ENCODE measurements around the gene KDM6B.
A peak's percentile ranks its signal among the peaks of the same experiment; 100 is the strongest.

KDM6B gene

GRCh38 chr17:7838090-7839075 is 4.4 kb downstream of the KDM6B start:
- WGBS, 2 donors (ENCODE audit: extremely low coverage in 2 of 2, insufficient read length in 2 of 2, insufficient replicate concordance in 1 of 2): no CpG with 5 or more reads among the region's 12 CpGs
- Histone ChIP-seq H3K4me2 (ENCODE audit: insufficient read depth, low read length, poor library complexity, severe bottlenecking) (peak overlapping the region; percentile 45), H3K23ac (ENCODE audit: low read depth, low read length, poor library complexity) (no peak overlapping the region), H3K27me3 (ENCODE audit: control insufficient read depth in 3 of 3, insufficient read depth in 3 of 3, low read depth in 1 of 3, low read length in 3 of 3) (no peaks in the 10 kb centered on the region), H2BK5ac (ENCODE audit: low read length) (no peak overlapping the region), H3K9ac (ENCODE audit: low read depth, low read length, poor library complexity) (peak overlapping the region; percentile 22), H3K14ac (ENCODE audit: low read length) (no peak overlapping the region), H2BK15ac (ENCODE audit: low read length) (no peak overlapping the region), H3K4ac (ENCODE audit: low read length) (no peak overlapping the region), H4K91ac (ENCODE audit: low read depth, low read length, poor library complexity) (no peak overlapping the region), H4K8ac (ENCODE audit: low read depth, low read length) (no peak overlapping the region), H2AFZ (ENCODE audit: low read length) (no peak overlapping the region), H2BK120ac (ENCODE audit: low read depth, low read length) (no peak overlapping the region), H3K9me3 (replicated peaks in 1 of 2; ENCODE audit: control insufficient read depth in 2 of 2, insufficient read depth in 1 of 2, low read depth in 1 of 2, low read length in 2 of 2) (no peaks in the 10 kb centered on the region), H3K79me1 (ENCODE audit: low read depth, low read length) (peaks cover 10% of the 10 kb centered on the region), H3K4me3 (ENCODE audit: low read length in 2 of 2) (peak overlapping the region; percentile 56 to 79), H3K4me1 (ENCODE audit: control insufficient read depth in 2 of 2, insufficient read depth in 1 of 2, low read depth in 1 of 2, low read length in 2 of 2) (peaks cover 36 to 49% of the 10 kb centered on the region in 2 donors), H3K36me3 (replicated peaks in 1 of 2; ENCODE audit: control insufficient read depth in 2 of 2, insufficient read depth in 2 of 2, low read length in 2 of 2) (peaks cover 5 to 15% of the 10 kb centered on the region in 2 donors), H2AK5ac (ENCODE audit: low read depth, low read length) (no peak overlapping the region), H3K27ac (replicated peaks; ENCODE audit: low read length) (peak overlapping the region; percentile 86), H2BK12ac (ENCODE audit: low read length) (no peak overlapping the region), H3K18ac (ENCODE audit: low read length) (peak overlapping the region; percentile 60)
- DNase-seq (ENCODE audit: low spot score): peak; percentile 81

GRCh38 chr17:7839190-7839875 is 5.3 kb downstream of the KDM6B start:
- no peak overlapping the region for H3K14ac ChIP-seq (ENCODE audit: low read length)
- no peak overlapping the region for H3K23ac ChIP-seq (ENCODE audit: low read depth, low read length, poor library complexity)
- DNase-seq (ENCODE audit: low spot score): no peak
- H2BK120ac ChIP-seq (ENCODE audit: low read depth, low read length): no peak overlapping the region
- no peak overlapping the region for H2AFZ ChIP-seq (ENCODE audit: low read length)
- no CpG with 5 or more reads among the region's 6 CpGs for WGBS, 2 donors (ENCODE audit: extremely low coverage in 2 of 2, insufficient read length in 2 of 2, insufficient replicate concordance in 1 of 2)
- H3K79me1 ChIP-seq (ENCODE audit: low read depth, low read length): peaks cover 14% of the 10 kb centered on the region
- no peak overlapping the region for H4K91ac ChIP-seq (ENCODE audit: low read depth, low read length, poor library complexity)
- peaks cover 34 to 43% of the 10 kb centered on the region in 2 donors for H3K4me1 ChIP-seq (ENCODE audit: control insufficient read depth in 2 of 2, insufficient read depth in 1 of 2, low read depth in 1 of 2, low read length in 2 of 2)
- no peak overlapping the region for H2BK12ac ChIP-seq (ENCODE audit: low read length)
- no peak overlapping the region for H2BK5ac ChIP-seq (ENCODE audit: low read length)
- H3K36me3 ChIP-seq (replicated peaks in 1 of 2; ENCODE audit: control insufficient read depth in 2 of 2, insufficient read depth in 2 of 2, low read length in 2 of 2): peaks cover 5 to 15% of the 10 kb centered on the region in 2 donors
- H3K9ac ChIP-seq (ENCODE audit: low read depth, low read length, poor library complexity): no peak overlapping the region
- peak overlapping the region in 1 of 2 donors; percentile 79 for H3K4me3 ChIP-seq (ENCODE audit: low read length in 2 of 2)
- H3K27ac ChIP-seq (replicated peaks; ENCODE audit: low read length): no peak overlapping the region
- peak overlapping the region; percentile 22 for H3K4me2 ChIP-seq (ENCODE audit: insufficient read depth, low read length, poor library complexity, severe bottlenecking)
- no peaks in the 10 kb centered on the region for H3K27me3 ChIP-seq (ENCODE audit: control insufficient read depth in 3 of 3, insufficient read depth in 3 of 3, low read depth in 1 of 3, low read length in 3 of 3)
- H3K4ac ChIP-seq (ENCODE audit: low read length): no peak overlapping the region
- H3K18ac ChIP-seq (ENCODE audit: low read length): no peak overlapping the region
- H2AK5ac ChIP-seq (ENCODE audit: low read depth, low read length): no peak overlapping the region
- no peak overlapping the region for H2BK15ac ChIP-seq (ENCODE audit: low read length)
- no peaks in the 10 kb centered on the region for H3K9me3 ChIP-seq (replicated peaks in 1 of 2; ENCODE audit: control insufficient read depth in 2 of 2, insufficient read depth in 1 of 2, low read depth in 1 of 2, low read length in 2 of 2)
- no peak overlapping the region for H4K8ac ChIP-seq (ENCODE audit: low read depth, low read length)

- Histone ChIP-seq H3K4ac (ENCODE audit: low read length) (no peak overlapping the region), H3K4me1 (ENCODE audit: control insufficient read depth in 2 of 2, insufficient read depth in 1 of 2, low read depth in 1 of 2, low read length in 2 of 2) (peaks cover 34 to 43% of the 10 kb centered on the region in 2 donors), H4K91ac (ENCODE audit: low read depth, low read length, poor library complexity) (no peak overlapping the region), H4K8ac (ENCODE audit: low read depth, low read length) (no peak overlapping the region), H3K79me1 (ENCODE audit: low read depth, low read length) (peaks cover 16% of the 10 kb centered on the region), H3K4me2 (ENCODE audit: insufficient read depth, low read length, poor library complexity, severe bottlenecking) (peak overlapping the region; percentile 27), H3K9ac (ENCODE audit: low read depth, low read length, poor library complexity) (no peak overlapping the region), H3K14ac (ENCODE audit: low read length) (no peak overlapping the region), H3K9me3 (replicated peaks in 1 of 2; ENCODE audit: control insufficient read depth in 2 of 2, insufficient read depth in 1 of 2, low read depth in 1 of 2, low read length in 2 of 2) (no peaks in the 10 kb centered on the region), H3K27ac (replicated peaks; ENCODE audit: low read length) (no peak overlapping the region), H3K18ac (ENCODE audit: low read length) (no peak overlapping the region), H2AFZ (ENCODE audit: low read length) (no peak overlapping the region), H2BK12ac (ENCODE audit: low read length) (no peak overlapping the region), H2AK5ac (ENCODE audit: low read depth, low read length) (no peak overlapping the region), H3K4me3 (ENCODE audit: low read length in 2 of 2) (no peak overlapping the region), H3K36me3 (replicated peaks in 1 of 2; ENCODE audit: control insufficient read depth in 2 of 2, insufficient read depth in 2 of 2, low read length in 2 of 2) (peaks cover 5 to 15% of the 10 kb centered on the region in 2 donors), H3K23ac (ENCODE audit: low read depth, low read length, poor library complexity) (no peak overlapping the region), H2BK15ac (ENCODE audit: low read length) (no peak overlapping the region), H2BK5ac (ENCODE audit: low read length) (no peak overlapping the region), H2BK120ac (ENCODE audit: low read depth, low read length) (no peak overlapping the region), H3K27me3 (ENCODE audit: control insufficient read depth in 3 of 3, insufficient read depth in 3 of 3, low read depth in 1 of 3, low read length in 3 of 3) (no peaks in the 10 kb centered on the region)
- no peak for DNase-seq (ENCODE audit: low spot score)
- no CpG with 5 or more reads among the region's 2 CpGs for WGBS, 2 donors (ENCODE audit: extremely low coverage in 2 of 2, insufficient read length in 2 of 2, insufficient replicate concordance in 1 of 2)
Measured at GRCh38 chr17:7839876-7840261, 5.9 kb downstream of the KDM6B start.

GRCh38 chr17:7840441-7840840 is 6.4 kb downstream of the KDM6B start:
- WGBS, 2 donors (ENCODE audit: extremely low coverage in 2 of 2, insufficient read length in 2 of 2, insufficient replicate concordance in 1 of 2): no CpG with 5 or more reads among the region's 1 CpG
- H3K4me1 ChIP-seq (ENCODE audit: control insufficient read depth in 2 of 2, insufficient read depth in 1 of 2, low read depth in 1 of 2, low read length in 2 of 2): peaks cover 36 to 49% of the 10 kb centered on the region in 2 donors
- DNase-seq (ENCODE audit: low spot score): no peak

More at GRCh38 chr17:7840441-7840840, 6.4 kb downstream of the KDM6B start:
- Histone ChIP-seq H2BK12ac (ENCODE audit: low read length) (no peak overlapping the region), H2AK5ac (ENCODE audit: low read depth, low read length) (no peak overlapping the region), H2AFZ (ENCODE audit: low read length) (no peak overlapping the region), H3K79me1 (ENCODE audit: low read depth, low read length) (peaks cover 21% of the 10 kb centered on the region), H2BK5ac (ENCODE audit: low read length) (no peak overlapping the region), H3K4ac (ENCODE audit: low read length) (no peak overlapping the region), H2BK120ac (ENCODE audit: low read depth, low read length) (no peak overlapping the region), H3K23ac (ENCODE audit: low read depth, low read length, poor library complexity) (no peak overlapping the region), H3K36me3 (replicated peaks in 1 of 2; ENCODE audit: control insufficient read depth in 2 of 2, insufficient read depth in 2 of 2, low read length in 2 of 2) (peaks cover 9 to 21% of the 10 kb centered on the region in 2 donors), H4K8ac (ENCODE audit: low read depth, low read length) (no peak overlapping the region), H3K14ac (ENCODE audit: low read length) (no peak overlapping the region), H3K18ac (ENCODE audit: low read length) (no peak overlapping the region), H3K4me3 (ENCODE audit: low read length in 2 of 2) (no peak overlapping the region), H4K91ac (ENCODE audit: low read depth, low read length, poor library complexity) (no peak overlapping the region), H3K9me3 (replicated peaks in 1 of 2; ENCODE audit: control insufficient read depth in 2 of 2, insufficient read depth in 1 of 2, low read depth in 1 of 2, low read length in 2 of 2) (no peaks in the 10 kb centered on the region), H3K27ac (replicated peaks; ENCODE audit: low read length) (peak overlapping the region; percentile 9), H3K9ac (ENCODE audit: low read depth, low read length, poor library complexity) (no peak overlapping the region), H3K4me2 (ENCODE audit: insufficient read depth, low read length, poor library complexity, severe bottlenecking) (no peak overlapping the region), H3K27me3 (ENCODE audit: control insufficient read depth in 3 of 3, insufficient read depth in 3 of 3, low read depth in 1 of 3, low read length in 3 of 3) (no peaks in the 10 kb centered on the region), H2BK15ac (ENCODE audit: low read length) (no peak overlapping the region)
